Activated CD8-positive, alpha-beta memory T cell treated with anti-CD3 and anti-CD28 coated beads for 24 hours (primary cell): ENCODE data around the gene ETS2.

Source experiments
- DNase-seq: peaks from one replicate; pipeline ENCODE4 v3.0.0-alpha.2; 2020

The ETS2 gene

DNA sequence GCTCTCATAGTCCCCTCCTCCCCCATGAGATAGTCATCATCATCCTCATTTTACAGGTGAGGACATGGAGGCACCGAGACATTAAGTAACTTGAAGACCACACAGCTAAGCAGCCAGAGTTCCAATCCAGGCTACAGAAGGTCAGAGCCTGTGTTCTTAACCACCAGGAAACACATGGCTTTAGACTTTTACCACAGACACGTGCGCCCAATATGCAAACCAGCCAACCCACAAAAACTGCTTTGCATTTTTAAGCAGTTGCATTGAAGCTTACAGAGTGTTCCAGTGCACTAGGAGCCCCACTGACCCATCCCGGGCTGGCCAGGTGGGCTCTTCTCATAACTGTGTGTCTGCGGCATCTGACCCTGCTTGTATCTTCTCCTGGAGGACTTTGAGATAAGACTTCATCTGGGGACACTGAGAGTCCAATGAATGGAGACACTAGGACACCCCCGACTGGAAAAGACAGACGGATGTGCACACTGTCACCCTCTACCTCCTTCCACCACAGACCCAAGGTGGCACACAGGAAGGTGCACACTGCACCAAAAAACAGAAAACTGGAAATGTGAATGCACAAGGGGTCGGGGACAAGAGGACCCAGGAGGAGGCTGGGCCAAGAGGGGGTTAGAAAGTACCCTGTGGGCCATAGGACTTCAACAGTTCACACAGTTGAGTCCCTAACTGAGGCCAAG, 56.4 kb downstream of the ETS2 start:
- no peak for DNase-seq

DNA sequence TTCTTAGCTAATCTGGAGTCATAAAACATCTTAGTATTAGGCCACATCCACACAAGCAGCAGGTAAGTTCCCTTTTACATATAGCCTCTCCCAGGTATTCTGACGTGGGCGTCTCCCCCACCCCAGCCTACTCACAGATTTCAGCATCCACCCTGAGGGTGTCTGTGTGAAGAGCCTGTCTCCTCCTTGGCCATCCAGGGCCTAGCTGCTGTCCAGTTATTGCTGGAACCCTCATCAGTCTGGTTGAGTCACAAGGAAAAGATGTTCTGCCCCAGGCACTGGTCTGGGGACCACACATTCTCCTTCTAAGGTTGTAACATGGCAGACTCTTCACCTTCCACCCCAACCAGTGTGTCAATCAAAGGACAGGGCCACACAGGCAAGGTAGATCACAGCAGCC, 57.6 kb downstream of the ETS2 start:
- no peak for DNase-seq

DNA sequence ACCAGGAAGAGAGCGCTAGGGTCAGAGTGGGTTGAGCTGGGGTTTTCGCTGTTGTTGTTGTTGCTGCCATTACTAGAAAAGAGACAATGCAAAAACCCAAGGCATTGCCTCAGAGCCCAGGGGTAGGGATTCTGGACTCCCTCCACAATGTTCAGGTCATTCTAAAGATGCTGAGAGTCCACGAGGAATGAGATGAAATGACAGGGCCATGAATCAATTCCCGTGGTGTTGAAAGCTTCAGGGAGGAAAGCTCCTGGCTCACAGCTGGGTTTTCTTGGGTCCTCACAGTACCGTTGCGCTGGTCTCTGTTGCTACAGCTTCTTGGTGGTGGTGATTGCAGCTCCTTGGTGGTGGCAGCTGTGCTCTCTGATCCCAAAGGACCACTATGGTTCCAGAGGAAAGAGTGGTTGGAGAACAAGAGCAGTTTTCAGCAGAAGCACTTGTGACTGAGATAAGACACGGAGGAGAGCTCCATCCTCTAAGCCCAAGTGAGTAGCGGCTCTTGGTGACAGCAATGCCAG, 58.2 kb downstream of the ETS2 start:
- DNase-seq, result no peak

DNA sequence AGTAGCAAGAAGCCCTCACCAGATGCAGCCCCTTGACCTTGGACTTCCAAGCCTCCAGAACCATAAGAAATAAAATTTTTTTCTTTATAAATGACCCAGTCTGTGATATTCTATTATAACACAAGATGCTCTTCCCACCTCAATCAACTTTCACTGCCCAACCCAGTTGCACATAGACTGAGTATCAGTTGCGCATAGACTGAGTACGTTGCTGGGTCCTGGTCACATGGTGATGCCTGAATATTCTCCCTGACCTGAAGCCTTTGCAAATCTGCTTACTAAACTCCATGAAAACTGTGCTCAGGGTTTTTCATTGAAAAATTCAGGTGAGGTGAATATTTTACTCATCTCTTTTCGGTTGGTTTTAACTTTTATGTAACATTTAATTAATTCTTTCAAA, 59.2 kb downstream of the ETS2 start:
- no peak for DNase-seq

DNA sequence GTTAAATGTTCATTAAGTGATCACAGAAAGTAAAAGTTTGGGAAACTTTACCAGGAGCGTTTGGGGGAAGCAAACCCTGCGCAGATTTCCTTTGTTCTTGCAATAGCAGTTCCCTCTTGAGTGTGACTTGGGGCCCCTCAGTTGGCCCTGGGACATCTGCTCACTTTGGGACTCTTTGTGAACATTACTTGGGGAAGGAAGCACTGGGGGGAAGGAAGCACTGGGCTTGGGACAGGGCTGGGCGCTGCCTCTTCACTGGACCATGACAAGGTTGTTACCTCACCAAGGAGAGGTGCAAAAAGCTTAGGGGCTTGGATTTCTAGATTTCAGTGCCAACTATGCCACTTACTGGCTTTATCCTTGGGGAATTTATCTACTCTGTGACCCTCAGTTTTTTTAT, 63.5 kb downstream of the ETS2 start:
- DNase-seq, result no peak

DNA sequence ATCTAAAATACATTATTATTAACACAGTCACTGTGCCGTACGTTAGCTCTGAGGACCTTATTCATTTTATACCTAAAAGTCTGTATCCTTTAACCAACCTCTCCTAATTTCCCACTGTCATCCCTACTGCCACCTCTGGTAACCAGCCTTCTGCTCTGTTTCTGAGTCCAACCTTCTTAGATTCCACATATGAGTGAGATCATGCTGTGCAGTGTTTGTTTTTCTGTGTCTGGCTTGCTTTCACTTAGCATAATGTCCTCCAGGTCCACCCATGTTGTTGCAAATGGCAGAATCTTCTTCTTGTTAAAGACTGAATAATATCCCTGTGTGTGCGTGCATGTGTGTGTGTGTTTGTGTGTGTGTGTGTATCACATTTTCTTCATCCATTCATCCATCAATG, 64.2 kb downstream of the ETS2 start:
- DNase-seq, result no peak
